Activated T-helper 9 cell treated with anti-CD3 and anti-CD28 coated beads, Interleukin-2, amount 50 U/mL, for 16 hours (primary cell): ENCODE data around the gene DDX46.
"Not testable (repeated sequence)": the region's sequence is repeated elsewhere in the genome, so short reads cannot be mapped to it uniquely, and the experiment has no call there.

Experiments used
- DNase-seq: peaks from one replicate; pipeline ENCODE4 v3.0.0-alpha.2; 2020; ENCODE audit warnings: low read depth

Gene DDX46

GRCh38 chr5:134784241-134784920 is 25.8 kb downstream of the DDX46 start:
- no peak for DNase-seq

- no peak for DNase-seq
These were observed 26.5 kb downstream of the DDX46 start for GRCh38 chr5:134784946-134785620.

- no peak for DNase-seq
These were observed 29.1 kb downstream of the DDX46 start for GRCh38 chr5:134787692-134788091.

GRCh38 chr5:134791580-134791979 is 33.0 kb downstream of the DDX46 start:
- no peak for DNase-seq

- no peak for DNase-seq
These were observed 33.7 kb downstream of the DDX46 start for GRCh38 chr5:134792286-134792685.

GRCh38 chr5:134793111-134793510 is 34.5 kb downstream of the DDX46 start:
- no peak for DNase-seq

GRCh38 chr5:134794082-134794481 is 35.5 kb downstream of the DDX46 start:
- no peak for DNase-seq

GRCh38 chr5:134794819-134795218 is 36.2 kb downstream of the DDX46 start:
- DNase-seq = no peak

GRCh38 chr5:134798468-134798867 is 39.9 kb downstream of the DDX46 start:
- no peak for DNase-seq

GRCh38 chr5:134803821-134804220 is 45.2 kb downstream of the DDX46 start:
- DNase-seq = no peak

- DNase-seq = no peak
These were observed 54.8 kb downstream of the DDX46 start for GRCh38 chr5:134813407-134813806.

GRCh38 chr5:134813827-134814226 is 55.2 kb downstream of the DDX46 start:
- no peak for DNase-seq

GRCh38 chr5:134817006-134817405 is 58.4 kb downstream of the DDX46 start:
- no peak for DNase-seq

- no peak for DNase-seq
These were observed 60.2 kb downstream of the DDX46 start for GRCh38 chr5:134818776-134819175.

GRCh38 chr5:134819407-134819963 is 60.9 kb downstream of the DDX46 start:
- no peak for DNase-seq

- DNase-seq = no peak
These were observed 63.3 kb downstream of the DDX46 start for GRCh38 chr5:134821841-134822240.

- no peak for DNase-seq
These were observed 66.1 kb downstream of the DDX46 start for GRCh38 chr5:134824681-134825080.

GRCh38 chr5:134825212-134825611 is 66.6 kb downstream of the DDX46 start:
- no peak for DNase-seq

- no peak for DNase-seq
These were observed 74.9 kb downstream of the DDX46 start for GRCh38 chr5:134833340-134834032.

- DNase-seq = no peak
These were observed 77.0 kb downstream of the DDX46 start for GRCh38 chr5:134835623-134836022.

GRCh38 chr5:134837530-134838181 is 79.1 kb downstream of the DDX46 start:
- no peak for DNase-seq

- not testable (repeated sequence) for DNase-seq
These were observed 79.8 kb downstream of the DDX46 start for GRCh38 chr5:134838361-134838760.
